ENCODE results near the gene HDAC4.

DNA sequence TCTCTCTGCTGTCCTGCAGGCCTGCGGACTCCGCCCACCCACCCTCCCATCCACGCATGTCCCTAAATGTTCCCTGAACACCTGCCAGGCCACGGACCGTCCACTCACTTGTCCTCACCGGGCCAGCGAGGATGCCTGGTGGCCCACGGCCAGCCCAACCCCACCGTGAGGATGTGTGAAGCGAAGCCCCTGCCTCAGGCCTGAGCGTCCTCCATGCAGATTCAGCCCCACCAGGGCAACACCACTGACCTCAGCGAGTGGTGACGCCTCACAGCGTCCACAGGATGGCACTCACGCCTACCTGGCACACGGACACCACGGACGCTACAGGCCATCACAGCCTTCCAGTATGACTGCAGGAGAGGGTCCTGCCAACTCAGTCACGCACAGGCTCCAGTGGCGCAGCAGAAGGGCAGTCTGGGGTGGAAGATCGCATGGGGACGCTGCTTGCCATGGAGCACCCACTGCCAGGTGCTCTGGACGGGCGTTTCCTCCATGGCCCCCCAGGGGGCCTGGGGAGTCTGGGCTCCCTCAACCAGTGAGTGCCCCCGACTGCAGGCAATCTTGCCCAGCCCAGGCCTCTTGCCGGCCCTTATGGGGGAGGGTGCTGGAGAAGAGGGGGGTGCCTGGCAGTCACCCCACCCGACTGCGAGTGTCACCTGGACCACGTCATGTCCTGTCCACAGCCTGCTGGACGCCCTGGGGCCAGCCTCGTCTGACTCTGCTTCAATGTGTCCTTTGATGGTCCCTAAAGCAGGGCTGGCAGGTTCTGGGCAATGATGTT is 25.4 kb downstream of the HDAC4 start:
- TF ChIP-seq EZH2 (optimal IDR thresholded peaks at IDR 0.05; ENCODE audit: low read depth, low read length): no peak
- TF ChIP-seq CTCF (IDR thresholded peaks at IDR 0.05; ENCODE audit: low read length): no peak
- TF ChIP-seq EZH2phosphoT487 (IDR thresholded peaks at IDR 0.05; ENCODE audit: low read length): no peak
